H1 (cell line): ENCODE results near the gene SNRPE.

Experiments
- CTCF ChIP-seq, 3 experiments: IDR thresholded peaks; 1 replicate in 2 of 3; 2 replicates in 1 of 3; pipeline versions ENCODE4 v1.5.1 to v1.6.1; 2011; ENCODE audit warnings: low read length in 3 of 3, mild to moderate bottlenecking in 3 of 3, inconsistent platforms in 2 of 3, low read depth in 1 of 3, moderate library complexity in 1 of 3; ENCODE audit not compliant: insufficient read depth in 1 of 3; ENCODE audit errors: control extremely low read depth in 1 of 3
- EP300 ChIP-seq, 2 experiments: IDR thresholded peaks; 1 replicate in 1 of 2; 2 replicates in 1 of 2; pipeline ENCODE4 v1.6.1; 2011 to 2012; ENCODE audit warnings: low read depth in 2 of 2, low read length in 2 of 2, mild to moderate bottlenecking in 2 of 2, borderline replicate concordance in 1 of 2, inconsistent platforms in 1 of 2, moderate library complexity in 1 of 2
- EZH2 ChIP-seq: fragments of 200-600 bp; sonication (generic); IDR thresholded peaks from 2 replicates; pipeline ENCODE4 v1.7.1; 2012; ENCODE audit warnings: low read depth, mild to moderate bottlenecking, moderate library complexity, low read length, inconsistent platforms; ENCODE audit not compliant: severe bottlenecking
- HDAC2 ChIP-seq, 2 experiments: fragments of 300-600 bp in 1 of 2; sonication (generic) in 1 of 2; IDR thresholded peaks; 2 replicates each; pipeline ENCODE4 v1.6.1; 2011 to 2012; ENCODE audit warnings: low read depth in 2 of 2, low read length in 2 of 2, mild to moderate bottlenecking in 2 of 2, moderate library complexity in 2 of 2, borderline replicate concordance in 1 of 2, inconsistent platforms in 1 of 2
- KDM1A ChIP-seq: fragments of 200-600, 300-600 bp; sonication (generic); IDR thresholded peaks from 2 replicates; pipeline ENCODE4 v1.7.1; 2016; ENCODE audit warnings: mild to moderate bottlenecking, low read length, borderline replicate concordance
- MAX ChIP-seq: IDR thresholded peaks from 2 replicates; pipeline ENCODE4 v1.6.1; 2012; ENCODE audit warnings: inconsistent platforms
- RNF2 ChIP-seq: fragments of 200-900, 300-1000 bp; sonication (generic); IDR thresholded peaks from 2 replicates; pipeline ENCODE4 v1.7.1; 2016; ENCODE audit warnings: borderline replicate concordance, low read depth, mild to moderate bottlenecking, antibody characterized with exemption, low read length; ENCODE audit not compliant: poor library complexity, severe bottlenecking; ENCODE audit errors: missing control alignments
- SP1 ChIP-seq: IDR thresholded peaks from 2 replicates; pipeline ENCODE4 v1.6.1; 2011; ENCODE audit warnings: low read depth, low read length

- TF ChIP-seq MAX (no peak), KDM1A (no peak), EZH2 (no peak), SP1 (no peak), CTCF (IDR thresholded peaks at IDR 0.05; ENCODE audit: control extremely low read depth in 1 of 3, insufficient read depth in 1 of 3, low read depth in 1 of 3, low read length in 3 of 3) (peak in 1 of 3 experiments; percentile 20; a peak in 1 of 4 replicates), EP300 (IDR thresholded peaks at IDR 0.05; ENCODE audit: borderline replicate concordance in 1 of 2, low read depth in 2 of 2, low read length in 2 of 2) (no peak), HDAC2 (IDR thresholded peaks at IDR 0.05; ENCODE audit: borderline replicate concordance in 1 of 2, low read depth in 2 of 2, low read length in 2 of 2) (no peak), RNF2 (no peak)
These were observed 25.9 kb upstream of the SNRPE start for GRCh38 chr1:203835476-203835875.
